ENCODE data around the gene GLB1L3. TPM values are rescaled to one million over a fixed set of nuclear protein-coding genes. Genes with fewer than 3 reads are reported as not detected.
"Not testable (repeated sequence)": the region's sequence is repeated elsewhere in the genome, so short reads cannot be mapped to it uniquely, and the experiment has no call there.

The GLB1L3 gene
- total RNA-seq, 1 experiment from 2014 or later, result 0.10 TPM

GRCh38 chr11:134341805-134342571, 65.8 kb downstream of the GLB1L3 start:
- DNase-seq (ENCODE audit: low read depth), result no peak

GRCh38 chr11:134342572-134343340, 66.6 kb downstream of the GLB1L3 start:
- DNase-seq (ENCODE audit: low read depth), result peak; percentile 6

GRCh38 chr11:134343646-134344045, 67.5 kb downstream of the GLB1L3 start:
- DNase-seq (ENCODE audit: low read depth), result no peak

- DNase-seq (ENCODE audit: low read depth), result not testable (repeated sequence)
Observed at GRCh38 chr11:134344497-134345236, 68.5 kb downstream of the GLB1L3 start.

- no peak for DNase-seq (ENCODE audit: low read depth)
Observed at GRCh38 chr11:134345237-134345550, 69.0 kb downstream of the GLB1L3 start.

GRCh38 chr11:134346101-134346975, 70.2 kb downstream of the GLB1L3 start:
- DNase-seq (ENCODE audit: low read depth), result no peak

- DNase-seq (ENCODE audit: low read depth), result no peak
Observed at GRCh38 chr11:134346976-134347350, 70.8 kb downstream of the GLB1L3 start.

- DNase-seq (ENCODE audit: low read depth), result no peak
Observed at GRCh38 chr11:134347441-134347840, 71.3 kb downstream of the GLB1L3 start.

- DNase-seq (ENCODE audit: low read depth), result no peak
Observed at GRCh38 chr11:134349109-134349801, 73.1 kb downstream of the GLB1L3 start.

GRCh38 chr11:134349802-134350355, 73.7 kb downstream of the GLB1L3 start:
- no peak for DNase-seq (ENCODE audit: low read depth)

- DNase-seq (ENCODE audit: low read depth), result no peak
Observed at GRCh38 chr11:134350381-134350780, 74.2 kb downstream of the GLB1L3 start.

GRCh38 chr11:134352111-134352510, 75.9 kb downstream of the GLB1L3 start:
- DNase-seq (ENCODE audit: low read depth), result no peak

- DNase-seq (ENCODE audit: low read depth), result no peak
Observed at GRCh38 chr11:134355136-134355535, 79.0 kb downstream of the GLB1L3 start.

GRCh38 chr11:134355656-134356055, 79.5 kb downstream of the GLB1L3 start:
- DNase-seq (ENCODE audit: low read depth), result no peak

GRCh38 chr11:134356656-134357544, 80.7 kb downstream of the GLB1L3 start:
- no peak for DNase-seq (ENCODE audit: low read depth)

GRCh38 chr11:134357545-134357839, 81.3 kb downstream of the GLB1L3 start:
- no peak for DNase-seq (ENCODE audit: low read depth)

- DNase-seq (ENCODE audit: low read depth), result no peak
Observed at GRCh38 chr11:134358165-134358855, 82.1 kb downstream of the GLB1L3 start.

- no peak for DNase-seq (ENCODE audit: low read depth)
Observed at GRCh38 chr11:134358856-134359490, 82.8 kb downstream of the GLB1L3 start.
